ENCODE measurements around the gene DAB2. TPM values are rescaled to one million over a fixed set of nuclear protein-coding genes. Genes with fewer than 3 reads are reported as not detected.

The DAB2 gene
- total RNA-seq, 1 donor from 2014 or later = 164 TPM

- Histone ChIP-seq H3K36me3 (peaks cover 52% of the 10 kb centered on the region), H3K27ac (no peak overlapping the region), H3K9me3 (no peaks in the 10 kb centered on the region), H3K4me3 (no peak overlapping the region), H3K27me3 (ENCODE audit: low read depth) (no peaks in the 10 kb centered on the region), H3K4me1 (no peaks in the 10 kb centered on the region)
- ATAC-seq (peak; percentile 84 to 88), DNase-seq (no peak)
- intact Hi-C loops (cut with DNase I) = loop anchor here (10.0 kb wide), 1 partner anchor 174 kb away; no protein-coding TSS in a partner anchor
- no peak for TF ChIP-seq CTCF (IDR thresholded peaks at IDR 0.05)
Measured at GRCh38 chr5:39370555-39371366, 54.0 kb downstream of the DAB2 start.

GRCh38 chr5:39369123-39369815 lies 55.5 kb downstream of the DAB2 start:
- intact Hi-C loops (cut with DNase I) = no loop called here
- Histone ChIP-seq H3K27me3 (ENCODE audit: low read depth) (no peaks in the 10 kb centered on the region), H3K4me1 (no peaks in the 10 kb centered on the region), H3K4me3 (no peak overlapping the region), H3K27ac (no peak overlapping the region), H3K9me3 (no peaks in the 10 kb centered on the region), H3K36me3 (peaks cover 38% of the 10 kb centered on the region)
- TF ChIP-seq CTCF (IDR thresholded peaks at IDR 0.05) = no peak
- ATAC-seq (no peak), DNase-seq (no peak)

- H3K9me3 ChIP-seq = no peaks in the 10 kb centered on the region
- H3K27ac ChIP-seq = no peak overlapping the region
- H3K4me3 ChIP-seq = no peak overlapping the region
- ATAC-seq = no peak
- H3K36me3 ChIP-seq = peaks cover 26% of the 10 kb centered on the region
- DNase-seq = no peak
- H3K4me1 ChIP-seq = no peaks in the 10 kb centered on the region
- intact Hi-C loops (cut with DNase I) = no loop called here
- no peak for TF ChIP-seq CTCF (IDR thresholded peaks at IDR 0.05)
- H3K27me3 ChIP-seq (ENCODE audit: low read depth) = no peaks in the 10 kb centered on the region
Measured at GRCh38 chr5:39368116-39368515, 56.7 kb downstream of the DAB2 start.

GRCh38 chr5:39367711-39368110 lies 57.1 kb downstream of the DAB2 start:
- Histone ChIP-seq H3K27me3 (ENCODE audit: low read depth) (no peaks in the 10 kb centered on the region), H3K4me3 (no peak overlapping the region), H3K36me3 (peaks cover 22% of the 10 kb centered on the region), H3K4me1 (no peaks in the 10 kb centered on the region), H3K27ac (no peak overlapping the region), H3K9me3 (no peaks in the 10 kb centered on the region)
- intact Hi-C loops (cut with DNase I) = no loop called here
- no peak for TF ChIP-seq CTCF (IDR thresholded peaks at IDR 0.05)
- DNase-seq (no peak), ATAC-seq (no peak)

- no peaks in the 10 kb centered on the region for H3K36me3 ChIP-seq
- no peak within 1 kb of the TSS for H3K4me3 ChIP-seq
- no peak for ATAC-seq
- intact Hi-C loops (cut with DNase I) = no loop called here
- no peaks in the 10 kb centered on the region for H3K9me3 ChIP-seq
- TF ChIP-seq CTCF (IDR thresholded peaks at IDR 0.05) = no peak
- DNase-seq = no peak
- no peak within 1 kb of the TSS for H3K27ac ChIP-seq
- no peaks in the 10 kb centered on the region for H3K4me1 ChIP-seq
- no peaks in the 10 kb centered on the region for H3K27me3 ChIP-seq (ENCODE audit: low read depth)
Measured at GRCh38 chr5:39364367-39364766, 60.4 kb downstream of the DAB2 start, which contains the start of gene C9. C9 (minus strand) TSS chr5:39364495; CDS start chr5:39364464, 31 bp downstream.
